T-helper 22 cell (primary cell): ENCODE data around the gene OBSCN.

Experiments used
- DNase-seq: peaks from one replicate; pipeline ENCODE4 v3.0.0-alpha.2; 2020; ENCODE audit warnings: low read depth

Gene OBSCN, protein sequence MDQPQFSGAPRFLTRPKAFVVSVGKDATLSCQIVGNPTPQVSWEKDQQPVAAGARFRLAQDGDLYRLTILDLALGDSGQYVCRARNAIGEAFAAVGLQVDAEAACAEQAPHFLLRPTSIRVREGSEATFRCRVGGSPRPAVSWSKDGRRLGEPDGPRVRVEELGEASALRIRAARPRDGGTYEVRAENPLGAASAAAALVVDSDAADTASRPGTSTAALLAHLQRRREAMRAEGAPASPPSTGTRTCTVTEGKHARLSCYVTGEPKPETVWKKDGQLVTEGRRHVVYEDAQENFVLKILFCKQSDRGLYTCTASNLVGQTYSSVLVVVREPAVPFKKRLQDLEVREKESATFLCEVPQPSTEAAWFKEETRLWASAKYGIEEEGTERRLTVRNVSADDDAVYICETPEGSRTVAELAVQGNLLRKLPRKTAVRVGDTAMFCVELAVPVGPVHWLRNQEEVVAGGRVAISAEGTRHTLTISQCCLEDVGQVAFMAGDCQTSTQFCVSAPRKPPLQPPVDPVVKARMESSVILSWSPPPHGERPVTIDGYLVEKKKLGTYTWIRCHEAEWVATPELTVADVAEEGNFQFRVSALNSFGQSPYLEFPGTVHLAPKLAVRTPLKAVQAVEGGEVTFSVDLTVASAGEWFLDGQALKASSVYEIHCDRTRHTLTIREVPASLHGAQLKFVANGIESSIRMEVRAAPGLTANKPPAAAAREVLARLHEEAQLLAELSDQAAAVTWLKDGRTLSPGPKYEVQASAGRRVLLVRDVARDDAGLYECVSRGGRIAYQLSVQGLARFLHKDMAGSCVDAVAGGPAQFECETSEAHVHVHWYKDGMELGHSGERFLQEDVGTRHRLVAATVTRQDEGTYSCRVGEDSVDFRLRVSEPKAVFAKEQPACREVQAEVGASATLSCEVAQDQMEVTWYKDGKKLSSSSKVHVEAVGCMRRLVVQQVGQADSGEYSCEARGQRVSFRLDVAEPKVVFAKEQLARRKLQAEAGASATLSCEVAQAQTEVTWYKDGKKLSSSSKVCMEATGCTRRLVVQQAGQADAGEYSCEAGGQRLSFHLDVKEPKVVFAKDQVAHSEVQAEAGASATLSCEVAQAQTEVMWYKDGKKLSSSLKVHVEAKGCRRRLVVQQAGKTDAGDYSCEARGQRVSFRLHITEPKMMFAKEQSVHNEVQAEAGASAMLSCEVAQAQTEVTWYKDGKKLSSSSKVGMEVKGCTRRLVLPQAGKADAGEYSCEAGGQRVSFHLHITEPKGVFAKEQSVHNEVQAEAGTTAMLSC (N-terminal part only)

DNA sequence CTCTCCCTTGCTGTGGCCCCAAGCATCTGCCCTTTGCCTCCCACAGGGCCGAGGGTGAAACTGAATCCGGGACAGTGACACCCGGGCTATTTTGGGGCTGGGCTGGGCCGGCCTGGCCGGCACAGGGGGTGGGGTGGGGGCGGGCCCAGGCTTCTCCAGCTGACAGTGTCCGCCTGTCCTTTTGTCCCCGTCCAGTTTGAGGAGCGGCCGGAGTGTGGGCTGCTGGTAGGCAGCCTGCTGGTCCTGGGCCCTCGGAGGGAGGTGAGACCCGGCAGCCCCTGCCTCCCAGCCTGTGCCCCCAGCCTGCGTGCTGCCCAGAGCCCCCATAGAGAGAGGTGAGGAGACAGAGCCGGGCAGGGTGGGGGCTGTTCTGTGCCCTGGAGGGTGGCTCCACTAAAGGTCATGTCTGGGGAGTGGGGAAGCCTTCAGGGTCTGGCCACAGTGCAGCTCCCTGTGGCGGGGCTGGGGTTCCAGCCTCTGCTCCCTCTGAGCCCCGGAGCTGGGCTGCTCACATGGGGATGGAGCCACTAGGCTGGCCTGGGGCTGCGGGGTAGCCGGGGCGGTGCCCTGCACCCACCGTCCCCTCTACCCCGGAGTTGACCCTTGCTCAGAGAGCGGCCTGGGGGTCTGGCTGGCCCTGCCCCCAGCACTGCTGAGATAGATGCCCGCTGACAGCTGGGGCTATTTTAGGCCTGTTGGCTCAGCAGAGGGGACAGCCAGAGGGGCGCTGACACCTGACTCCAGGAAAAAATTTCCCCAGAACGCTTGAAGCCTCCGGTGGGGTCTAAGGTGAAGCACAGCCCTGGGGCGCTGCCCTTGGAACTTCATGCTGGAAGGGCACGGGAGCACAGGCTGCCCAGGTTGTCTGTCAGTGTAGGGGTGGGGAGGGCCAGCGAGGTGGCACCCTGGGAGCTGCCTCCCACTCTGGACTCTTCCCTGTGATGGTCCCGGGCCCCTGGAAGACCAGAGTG is at the start of gene OBSCN:
Gene OBSCN (plus strand): TSS at position 194 of the 971 bp plus-strand sequence. CDS start 3,740 bp downstream, outside the sequence.
- no peak for DNase-seq

DNA sequence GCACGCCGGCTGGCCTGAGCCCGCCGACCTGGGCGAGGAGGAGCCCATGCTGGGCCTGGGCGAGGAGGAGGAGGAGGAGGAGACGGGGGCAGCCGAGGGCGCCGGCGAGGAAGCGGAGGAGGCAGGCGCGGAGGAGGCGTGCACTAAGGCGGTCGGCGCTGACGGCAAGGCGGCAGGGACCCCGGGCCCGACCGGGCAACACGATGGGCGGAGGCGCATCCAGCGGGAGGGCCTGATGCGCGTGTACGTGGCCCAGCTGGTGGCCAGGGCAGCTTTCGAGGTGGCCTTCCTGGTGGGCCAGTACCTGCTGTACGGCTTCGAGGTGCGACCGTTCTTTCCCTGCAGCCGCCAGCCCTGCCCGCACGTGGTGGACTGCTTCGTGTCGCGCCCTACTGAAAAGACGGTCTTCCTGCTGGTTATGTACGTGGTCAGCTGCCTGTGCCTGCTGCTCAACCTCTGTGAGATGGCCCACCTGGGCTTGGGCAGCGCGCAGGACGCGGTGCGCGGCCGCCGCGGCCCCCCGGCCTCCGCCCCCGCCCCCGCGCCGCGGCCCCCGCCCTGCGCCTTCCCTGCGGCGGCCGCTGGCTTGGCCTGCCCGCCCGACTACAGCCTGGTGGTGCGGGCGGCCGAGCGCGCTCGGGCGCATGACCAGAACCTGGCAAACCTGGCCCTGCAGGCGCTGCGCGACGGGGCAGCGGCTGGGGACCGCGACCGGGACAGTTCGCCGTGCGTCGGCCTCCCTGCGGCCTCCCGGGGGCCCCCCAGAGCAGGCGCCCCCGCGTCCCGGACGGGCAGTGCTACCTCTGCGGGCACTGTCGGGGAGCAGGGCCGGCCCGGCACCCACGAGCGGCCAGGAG is 49.5 kb upstream of the OBSCN start:
- no peak for DNase-seq

- DNase-seq: no peak
Measured at GRCh38 chr1:228159008-228159665, 48.7 kb upstream of the OBSCN start.

GRCh38 chr1:228160201-228160761 is 47.6 kb upstream of the OBSCN start:
- DNase-seq: no peak

DNA sequence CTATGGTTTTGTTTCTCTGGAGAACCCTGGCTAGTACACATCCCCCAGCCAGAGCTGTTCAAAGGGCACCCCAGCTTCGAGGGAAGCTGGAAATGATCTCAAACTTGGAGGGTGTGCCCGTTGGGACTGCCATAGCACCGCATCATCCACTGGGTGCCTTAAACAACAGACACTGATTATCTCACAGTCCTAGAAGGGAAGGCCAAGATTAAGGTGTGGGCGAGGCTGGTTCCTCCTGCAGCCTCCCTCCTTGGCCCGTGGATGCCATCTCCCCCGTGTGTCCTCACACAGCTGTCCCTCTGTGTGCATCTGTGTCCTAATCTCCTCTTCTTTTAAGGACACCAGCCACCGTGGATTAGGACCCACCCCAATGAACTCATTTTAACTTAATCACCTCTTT is 46.5 kb upstream of the OBSCN start:
- no peak for DNase-seq

DNA sequence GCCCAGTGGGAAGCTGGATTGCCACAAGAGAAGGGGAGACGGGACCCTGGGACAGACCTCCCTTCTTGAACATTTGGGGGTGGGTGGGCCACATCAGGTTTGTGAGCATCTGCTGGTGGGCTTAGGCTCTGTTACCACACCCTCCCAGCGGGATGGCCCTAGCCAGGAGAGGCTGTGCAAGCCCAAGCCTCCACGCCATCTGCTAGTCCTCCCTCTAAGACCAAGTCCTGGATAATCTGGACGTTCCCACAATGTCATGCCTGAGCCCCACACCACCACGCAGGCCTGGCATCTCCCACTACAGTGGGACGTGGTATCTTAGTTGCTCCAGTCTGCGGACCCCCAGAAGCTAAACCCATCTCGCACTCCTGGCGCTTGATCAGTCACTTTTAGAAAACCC is 46.0 kb upstream of the OBSCN start:
- no peak for DNase-seq

GRCh38 chr1:228162286-228163006 is 45.4 kb upstream of the OBSCN start:
- DNase-seq: no peak

DNA sequence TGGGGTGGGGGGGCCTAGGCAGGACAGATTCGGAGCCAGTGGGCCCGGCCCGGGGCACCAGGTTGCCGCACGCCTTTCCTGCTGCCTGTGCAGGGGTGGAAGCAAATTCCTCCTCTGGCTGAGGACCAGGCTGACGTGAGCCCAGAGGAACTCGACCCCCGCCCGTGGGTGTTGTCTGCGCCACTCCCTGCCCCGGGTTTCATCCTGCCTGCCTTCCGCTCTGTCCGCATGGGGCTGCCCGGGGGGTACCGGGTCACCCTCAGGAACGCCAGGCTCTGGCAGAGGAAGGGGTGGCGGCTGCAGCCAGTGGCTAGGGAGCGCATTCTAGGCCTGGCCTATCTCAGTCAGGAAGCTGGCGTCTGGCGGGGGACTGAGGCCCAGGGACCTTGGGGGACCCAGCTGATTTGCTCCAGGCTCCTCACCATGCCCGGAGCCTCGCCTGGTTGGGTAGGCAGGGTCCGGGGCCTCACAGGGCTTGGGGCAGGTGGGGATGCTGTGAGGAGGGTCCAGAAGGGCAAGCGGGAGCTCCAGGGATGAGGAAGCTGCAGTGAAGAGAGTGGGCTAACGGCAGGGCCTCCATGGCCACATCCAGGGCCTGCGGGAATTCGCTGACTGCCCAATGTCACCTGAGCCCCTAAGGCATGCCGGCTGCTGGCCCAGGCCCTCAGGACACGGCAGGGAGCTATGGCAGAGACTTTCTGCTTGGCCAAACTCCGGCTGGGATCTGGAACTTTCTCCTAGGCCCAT is 44.7 kb upstream of the OBSCN start:
- no peak for DNase-seq

DNA sequence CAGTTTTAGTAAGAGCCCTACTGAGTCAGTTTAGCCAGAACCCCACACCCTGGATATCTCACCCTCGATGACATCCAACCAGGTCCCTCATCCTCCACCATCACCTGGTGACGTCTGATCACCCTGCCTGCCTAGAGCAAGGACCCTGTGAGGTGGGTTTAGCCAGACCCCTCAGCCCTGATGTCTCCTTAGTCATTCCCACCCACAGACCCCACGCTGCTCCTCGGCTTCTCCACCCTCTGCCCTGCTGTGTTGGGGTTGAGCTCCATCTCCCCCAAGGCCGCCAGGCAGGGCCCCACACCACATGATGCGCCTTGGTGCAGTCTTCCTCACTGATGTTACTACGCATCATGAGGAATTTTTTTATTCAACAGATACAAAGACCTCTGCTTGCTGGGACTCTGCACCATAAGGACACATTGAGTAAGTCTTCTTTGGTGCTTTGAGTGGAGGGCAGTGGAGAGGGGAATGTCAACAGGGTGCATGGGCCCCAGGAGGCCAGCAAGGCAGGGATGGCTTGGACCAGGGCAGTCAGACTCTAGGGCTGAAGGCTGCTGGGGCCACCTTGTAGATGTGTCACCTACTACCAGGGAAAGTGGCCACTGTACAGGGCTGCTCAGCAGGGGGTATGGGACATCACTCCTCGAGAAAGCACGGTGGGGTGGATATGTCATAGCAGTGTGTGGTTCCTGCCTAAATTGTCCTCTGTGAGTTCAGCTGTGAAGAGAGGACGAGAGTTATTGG is 43.9 kb upstream of the OBSCN start:
- no peak for DNase-seq

DNA sequence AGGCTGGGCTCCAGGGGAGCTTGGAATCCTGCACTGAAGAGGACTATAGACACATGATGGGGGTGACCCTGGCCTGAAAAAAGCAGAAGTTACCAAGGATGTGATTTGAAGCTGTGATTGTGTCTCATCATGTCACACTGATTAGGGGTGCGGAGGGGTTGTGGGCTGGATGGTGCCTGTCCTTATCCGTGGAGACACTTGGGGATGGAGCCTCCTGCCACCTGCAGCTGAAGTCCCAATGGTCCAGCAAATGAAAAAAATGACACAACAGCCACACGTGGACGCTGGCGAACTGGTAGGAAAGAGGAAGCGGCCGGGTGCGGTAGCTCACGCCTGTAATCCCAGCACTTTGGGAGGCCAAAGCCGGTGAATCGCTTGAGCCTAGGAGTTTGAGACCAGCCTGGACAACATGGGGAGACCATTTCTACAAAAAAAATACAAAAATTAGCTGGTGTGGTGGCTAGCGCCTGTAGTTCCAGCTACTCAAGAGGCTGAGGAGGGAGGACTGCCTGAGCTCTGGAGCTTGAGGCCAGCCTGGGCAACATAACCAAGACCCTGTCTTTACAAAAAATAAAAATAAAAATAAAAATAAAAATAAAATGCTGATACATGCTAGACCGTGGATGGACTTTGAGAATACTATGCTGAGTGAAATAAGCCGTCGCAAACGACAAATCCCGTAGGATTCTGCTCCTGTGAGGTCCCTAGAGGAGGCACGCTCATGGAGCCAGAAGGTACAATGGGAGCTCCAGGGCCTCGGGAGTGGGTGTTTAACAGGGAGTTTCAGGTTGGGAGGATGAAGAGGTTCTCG is 43.1 kb upstream of the OBSCN start:
- no peak for DNase-seq

GRCh38 chr1:228165372-228166169 is 42.3 kb upstream of the OBSCN start, which contains the start of gene IBA57:
Gene IBA57 (plus strand): TSS chr1:228165804. CDS start chr1:228165817, 13 bp downstream.
- peak; percentile 100 for DNase-seq

GRCh38 chr1:228166170-228166936 is 41.5 kb upstream of the OBSCN start:
- DNase-seq: peak; percentile 48

DNA sequence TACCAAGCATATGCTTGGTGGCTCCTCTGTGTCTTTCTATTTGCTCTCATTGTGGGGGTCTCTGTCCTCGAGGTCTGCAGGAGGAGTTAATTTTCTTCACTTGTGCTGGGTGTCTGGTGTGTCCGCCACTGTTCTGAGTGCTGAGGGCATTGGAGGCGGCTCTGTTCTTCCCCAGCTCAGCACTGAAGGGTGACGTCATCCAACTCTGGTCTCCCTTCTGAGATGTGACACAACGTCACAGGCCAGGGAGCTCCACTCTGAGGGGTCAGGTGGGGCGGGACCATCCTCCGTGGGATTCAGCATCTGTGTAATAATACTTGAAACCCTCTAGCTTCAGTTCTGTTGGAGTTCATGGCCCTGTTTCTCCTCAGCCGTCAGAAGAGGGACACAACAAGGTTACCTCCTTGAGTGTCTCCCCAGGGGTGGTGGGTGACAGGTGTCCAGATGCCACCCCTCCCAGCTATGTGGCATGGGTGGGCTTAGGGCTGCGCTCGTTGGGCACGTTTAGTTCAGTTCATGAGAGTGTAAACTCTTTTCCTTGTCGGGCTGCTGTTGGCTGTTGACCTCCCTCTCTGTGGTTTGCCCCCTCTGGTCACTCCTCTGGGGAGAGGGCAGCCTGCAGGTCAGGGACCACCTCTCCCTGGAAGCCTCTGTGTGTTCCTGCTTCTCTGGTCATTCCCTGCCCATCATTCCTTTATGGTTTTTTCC is 39.1 kb upstream of the OBSCN start:
- DNase-seq: no peak

DNA sequence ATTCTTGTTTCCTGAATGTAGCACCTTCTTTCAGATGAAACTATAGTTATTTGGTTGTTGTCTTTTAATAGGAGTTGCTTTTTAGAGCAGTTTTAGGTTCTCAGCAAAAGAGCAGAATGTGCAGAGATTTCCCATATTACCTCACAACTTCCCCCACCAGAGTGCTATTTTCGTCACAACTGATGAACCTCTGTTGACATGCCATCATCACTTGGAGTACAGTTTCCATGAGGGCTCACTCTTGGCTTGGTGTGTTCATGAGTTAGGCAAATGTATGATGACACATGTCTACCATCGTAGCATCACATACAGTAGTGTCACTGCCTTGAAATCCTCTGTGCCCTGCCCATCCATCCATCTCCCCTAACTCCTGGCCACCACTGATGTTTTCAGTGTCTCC is 38.5 kb upstream of the OBSCN start:
- DNase-seq: no peak
